Measurements from ENCODE around the gene GNAZ.

The GNAZ gene

DNA sequence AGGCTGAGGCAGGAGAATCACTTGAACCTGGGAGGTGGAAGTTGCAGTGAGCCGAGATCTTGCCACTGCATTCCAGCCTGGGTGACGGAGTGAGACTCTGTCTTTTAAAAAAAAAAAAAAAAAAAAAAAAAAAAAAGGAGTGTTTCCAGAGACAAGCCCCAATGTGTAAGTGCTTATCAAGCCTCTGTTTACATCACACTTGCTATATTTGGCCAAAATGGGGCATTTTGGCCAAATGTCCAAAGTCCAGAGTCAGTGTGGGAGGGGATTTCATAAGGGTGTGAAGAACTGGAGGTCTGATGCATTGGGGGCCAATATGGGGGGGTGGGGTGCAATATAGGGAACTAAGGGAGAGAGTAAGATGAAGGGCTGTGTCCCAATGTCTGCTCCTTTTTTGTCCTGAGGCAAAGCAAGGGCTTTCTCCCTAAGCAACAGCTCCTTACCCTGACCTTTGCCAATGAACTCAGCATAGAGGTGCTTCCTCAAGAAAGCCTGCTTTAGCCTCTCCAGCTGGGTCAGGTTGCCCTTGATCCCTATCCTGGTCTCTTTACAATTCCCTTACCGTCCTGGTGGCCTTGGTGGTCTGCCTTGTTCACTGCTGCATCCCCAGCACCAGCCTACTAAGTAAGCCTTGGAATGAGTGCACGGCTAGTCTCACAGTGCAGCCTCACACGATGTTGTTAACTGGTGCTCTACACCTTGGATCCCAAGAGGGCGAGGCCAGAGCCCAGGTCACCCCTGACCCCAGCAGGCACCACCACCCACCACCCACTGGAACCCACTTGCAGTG lies 95.9 kb downstream of the GNAZ start:
- Histone ChIP-seq H3K27ac (no peak overlapping the region), H3K9me3 (no peaks in the 10 kb centered on the region), H3K36me3 (no peaks in the 10 kb centered on the region), H3K4me3 (ENCODE audit: low read depth in 1 of 2, low read length in 1 of 2) (no peak overlapping the region), H3K27me3 (no peaks in the 10 kb centered on the region), H3K4me1 (ENCODE audit: control insufficient read depth in 1 of 2, insufficient read depth in 1 of 2, low read depth in 1 of 2, low read length in 1 of 2) (no peaks in the 10 kb centered on the region)
- TF ChIP-seq, protein P1, sequence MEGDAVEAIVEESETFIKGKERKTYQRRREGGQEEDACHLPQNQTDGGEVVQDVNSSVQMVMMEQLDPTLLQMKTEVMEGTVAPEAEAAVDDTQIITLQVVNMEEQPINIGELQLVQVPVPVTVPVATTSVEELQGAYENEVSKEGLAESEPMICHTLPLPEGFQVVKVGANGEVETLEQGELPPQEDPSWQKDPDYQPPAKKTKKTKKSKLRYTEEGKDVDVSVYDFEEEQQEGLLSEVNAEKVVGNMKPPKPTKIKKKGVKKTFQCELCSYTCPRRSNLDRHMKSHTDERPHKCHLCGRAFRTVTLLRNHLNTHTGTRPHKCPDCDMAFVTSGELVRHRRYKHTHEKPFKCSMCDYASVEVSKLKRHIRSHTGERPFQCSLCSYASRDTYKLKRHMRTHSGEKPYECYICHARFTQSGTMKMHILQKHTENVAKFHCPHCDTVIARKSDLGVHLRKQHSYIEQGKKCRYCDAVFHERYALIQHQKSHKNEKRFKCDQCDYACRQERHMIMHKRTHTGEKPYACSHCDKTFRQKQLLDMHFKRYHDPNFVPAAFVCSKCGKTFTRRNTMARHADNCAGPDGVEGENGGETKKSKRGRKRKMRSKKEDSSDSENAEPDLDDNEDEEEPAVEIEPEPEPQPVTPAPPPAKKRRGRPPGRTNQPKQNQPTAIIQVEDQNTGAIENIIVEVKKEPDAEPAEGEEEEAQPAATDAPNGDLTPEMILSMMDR (IDR thresholded peaks at IDR 0.05): no peak

DNA sequence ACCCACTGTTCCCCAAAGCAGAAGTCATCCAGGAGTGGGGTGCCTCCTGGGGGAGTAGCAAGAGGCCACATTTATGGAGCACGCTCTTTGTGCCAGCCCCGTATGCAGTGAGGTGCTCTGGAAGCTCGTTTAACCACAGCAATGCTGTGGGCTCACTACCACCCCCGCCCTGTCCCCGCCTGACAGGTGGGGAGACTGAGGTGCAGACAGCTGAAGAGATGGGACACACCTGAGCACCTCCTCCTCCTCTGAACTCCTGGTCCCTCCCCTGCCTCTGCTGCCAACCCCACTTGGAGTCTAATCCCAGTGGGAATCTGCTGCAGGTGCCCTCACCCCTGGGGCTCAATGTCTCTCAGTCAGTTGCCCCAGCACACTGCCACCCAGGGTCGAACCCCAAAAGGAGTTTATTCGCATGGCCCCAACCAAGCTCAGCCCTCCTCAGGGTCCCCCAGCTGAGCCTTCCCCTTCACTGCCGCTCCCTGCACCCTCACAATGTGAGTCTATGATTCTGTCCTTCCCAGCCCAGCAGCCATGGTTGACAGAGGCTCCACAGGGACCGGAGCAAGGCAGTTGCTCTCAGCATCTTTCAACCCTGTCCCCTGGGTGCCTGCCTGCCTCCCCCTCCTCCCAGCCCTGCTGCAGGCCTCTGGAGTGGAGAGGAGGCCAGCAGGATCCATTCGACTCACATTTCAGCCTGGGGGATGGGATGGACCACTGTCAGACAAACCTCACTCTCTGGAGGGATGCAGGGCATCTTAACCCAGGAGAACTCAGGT lies 96.7 kb downstream of the GNAZ start:
- H3K4me1 ChIP-seq (ENCODE audit: control insufficient read depth in 1 of 2, insufficient read depth in 1 of 2, low read depth in 1 of 2, low read length in 1 of 2): no peaks in the 10 kb centered on the region
- H3K9me3 ChIP-seq: no peaks in the 10 kb centered on the region
- no peaks in the 10 kb centered on the region for H3K36me3 ChIP-seq
- TF ChIP-seq, protein P1 (IDR thresholded peaks at IDR 0.05): no peak
- H3K27me3 ChIP-seq: no peaks in the 10 kb centered on the region
- no peak overlapping the region for H3K27ac ChIP-seq
- H3K4me3 ChIP-seq (ENCODE audit: low read depth in 1 of 2, low read length in 1 of 2): no peak overlapping the region

DNA sequence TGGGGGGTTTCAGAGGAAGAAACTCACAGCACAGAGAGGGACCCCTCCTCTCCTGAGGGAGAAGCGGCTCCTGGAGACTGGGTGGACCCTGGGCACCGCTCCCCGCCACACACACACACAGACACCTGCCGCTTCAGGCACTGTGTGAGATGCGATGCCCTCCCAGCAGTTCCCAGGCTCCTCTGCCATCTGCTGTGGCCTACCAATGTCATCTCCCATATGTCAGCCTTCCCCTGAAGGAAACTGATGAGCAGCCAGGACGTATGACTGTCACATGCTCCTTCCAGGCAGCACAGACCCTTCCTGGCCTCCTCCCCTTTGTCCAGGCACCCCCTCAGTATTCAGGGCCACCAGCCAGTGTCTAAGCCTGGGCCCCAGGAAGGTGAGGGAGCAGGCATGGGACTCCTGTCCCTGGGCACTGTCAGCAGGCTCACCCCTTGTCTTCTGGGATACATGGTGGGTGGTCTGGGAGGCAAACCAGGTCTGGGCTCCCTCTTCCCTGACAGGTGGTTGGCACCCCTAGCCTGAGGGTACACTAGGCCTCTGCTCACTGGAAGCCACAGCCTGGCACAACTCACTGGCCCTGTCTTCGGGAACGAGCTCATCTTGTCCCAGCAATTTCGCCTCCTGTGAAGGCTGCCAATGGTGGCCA lies 98.2 kb downstream of the GNAZ start:
- Histone ChIP-seq H3K4me1 (ENCODE audit: control insufficient read depth in 1 of 2, insufficient read depth in 1 of 2, low read depth in 1 of 2, low read length in 1 of 2) (no peaks in the 10 kb centered on the region), H3K27ac (no peak overlapping the region)

DNA sequence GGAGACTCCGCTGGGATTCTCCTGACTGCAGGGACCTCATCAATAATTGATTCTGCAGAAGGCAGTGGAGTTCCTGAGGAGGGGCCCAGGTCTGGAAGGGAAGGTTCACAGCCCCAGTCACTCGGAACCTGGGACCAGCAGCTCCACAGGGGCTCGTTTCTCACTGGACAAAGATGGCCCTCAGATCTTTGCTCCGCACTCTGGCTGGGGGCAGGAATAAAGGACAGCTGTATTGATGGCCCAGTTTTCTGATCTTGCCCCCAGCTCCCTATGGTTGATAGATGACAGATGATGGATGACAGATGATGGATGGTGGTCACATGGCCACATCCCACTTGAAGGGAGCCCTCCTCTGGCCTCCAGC lies 98.7 kb downstream of the GNAZ start:
- no peaks in the 10 kb centered on the region for H3K27me3 ChIP-seq
- peaks cover 0 to 3% of the 10 kb centered on the region in 2 experiments for H3K4me1 ChIP-seq (ENCODE audit: control insufficient read depth in 1 of 2, insufficient read depth in 1 of 2, low read depth in 1 of 2, low read length in 1 of 2)
- H3K27ac ChIP-seq: no peak overlapping the region
- no peaks in the 10 kb centered on the region for H3K9me3 ChIP-seq
- TF ChIP-seq, protein P1 (IDR thresholded peaks at IDR 0.05): no peak
- H3K36me3 ChIP-seq: no peaks in the 10 kb centered on the region
- H3K4me3 ChIP-seq (ENCODE audit: low read depth in 1 of 2, low read length in 1 of 2): no peak overlapping the region

More for the DNA sequence above, 98.2 kb downstream of the GNAZ start:
- TF ChIP-seq, protein P1 (IDR thresholded peaks at IDR 0.05): no peak
- H3K9me3 ChIP-seq: no peaks in the 10 kb centered on the region
- H3K36me3 ChIP-seq: no peaks in the 10 kb centered on the region
- H3K4me3 ChIP-seq (ENCODE audit: low read depth in 1 of 2, low read length in 1 of 2): no peak overlapping the region
- H3K27me3 ChIP-seq: no peaks in the 10 kb centered on the region
